Fibroblast of skin of left quadriceps (primary cell): ENCODE results near the gene HNRNPU.

Experiments used
- DNase-seq, 2 experiments: peaks; one replicate each; pipeline ENCODE4 v3.0.0-alpha.2; 2013; ENCODE audit warnings: low read depth in 2 of 2

HNRNPU gene

GRCh38 chr1:244864253-244865027, at the start of gene HNRNPU:
Gene HNRNPU (minus strand): TSS chr1:244864543. CDS start chr1:244864307, 236 bp downstream.
- peak; percentile 95 for DNase-seq

GRCh38 chr1:244913806-244914205, 49.5 kb upstream of the HNRNPU start:
- no peak for DNase-seq

- no peak for DNase-seq
These were observed 39.8 kb upstream of the HNRNPU start for GRCh38 chr1:244904119-244904518.

GRCh38 chr1:244901400-244902015, 37.2 kb upstream of the HNRNPU start:
- DNase-seq = no peak

DNA sequence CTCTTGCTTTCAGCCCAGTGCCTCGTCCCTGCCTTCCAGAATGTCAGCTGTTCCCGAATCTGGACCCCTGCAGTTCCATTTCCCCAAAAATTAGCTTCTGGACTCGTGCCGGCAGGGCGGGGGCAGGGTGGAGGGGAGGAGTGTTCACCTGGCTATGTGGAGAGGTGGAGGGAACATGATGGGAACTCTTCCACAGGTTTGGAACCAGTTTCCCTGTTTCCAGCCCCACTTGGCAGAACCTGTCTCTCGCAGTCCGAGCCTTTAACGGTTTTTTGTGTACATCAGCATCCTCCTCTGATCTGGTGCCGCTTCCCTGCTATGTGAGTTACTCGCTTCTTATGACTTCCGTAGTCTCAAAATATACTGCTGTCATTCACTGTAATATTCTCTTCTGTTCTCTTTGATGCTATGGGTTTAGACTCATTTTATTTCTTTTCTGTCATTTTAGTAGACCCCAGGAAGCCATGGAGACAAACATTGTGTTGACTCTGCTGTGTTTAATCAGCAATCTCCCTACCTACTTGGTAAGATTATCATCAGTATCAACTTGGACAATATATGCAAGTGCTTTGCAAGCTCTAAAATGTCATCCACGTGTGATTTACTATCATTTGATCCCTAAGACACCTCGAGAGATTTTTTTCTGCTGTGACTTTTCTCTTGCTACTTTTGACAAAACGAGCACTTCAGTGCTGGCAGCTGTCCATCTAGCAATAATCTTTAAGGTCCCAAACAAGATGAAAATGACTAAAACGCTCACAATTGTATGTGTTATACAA, 33.3 kb upstream of the HNRNPU start:
- no peak for DNase-seq

GRCh38 chr1:244896550-244896949, 32.2 kb upstream of the HNRNPU start:
- no peak for DNase-seq

DNA sequence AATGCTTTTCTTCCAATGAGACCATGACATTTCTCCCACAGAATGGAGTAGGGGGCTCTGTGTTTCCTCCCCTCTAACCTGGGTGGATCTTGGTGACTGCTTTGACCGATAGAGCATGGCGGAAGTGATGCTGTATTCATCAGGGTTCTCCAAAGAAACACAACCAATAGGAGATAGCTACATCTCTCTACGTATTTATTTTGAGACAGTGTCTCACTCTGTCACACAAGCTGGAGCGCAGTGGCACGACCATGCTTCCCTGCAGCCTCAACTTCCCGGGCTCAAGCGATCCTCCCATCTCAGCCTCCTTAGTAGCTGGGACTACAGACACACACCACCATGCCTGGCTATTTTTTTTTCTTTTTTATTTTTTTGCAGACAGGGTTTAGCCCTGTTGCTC, 29.5 kb upstream of the HNRNPU start:
- DNase-seq = no peak

DNA sequence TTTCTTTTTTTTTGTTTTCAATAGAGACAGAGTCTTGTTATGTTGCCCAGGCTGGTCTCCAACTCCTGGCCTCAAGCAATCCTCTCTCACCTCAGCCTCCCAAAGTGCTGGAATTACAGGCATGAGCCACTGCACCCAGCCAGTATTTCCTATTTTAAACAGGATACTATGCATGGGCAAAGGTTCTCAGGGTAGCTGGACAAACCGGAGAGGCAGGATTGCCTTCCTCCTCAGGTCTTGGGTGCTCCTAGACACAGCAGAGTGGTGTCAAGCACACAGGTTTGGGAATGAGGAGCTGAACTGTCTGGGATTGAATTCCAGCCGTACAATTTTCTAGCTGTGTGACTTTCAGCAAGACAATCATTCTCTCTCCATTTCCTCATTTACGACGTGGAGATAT, 22.9 kb upstream of the HNRNPU start:
- DNase-seq = no peak

GRCh38 chr1:244881552-244882280, 17.4 kb upstream of the HNRNPU start:
- no peak for DNase-seq

DNA sequence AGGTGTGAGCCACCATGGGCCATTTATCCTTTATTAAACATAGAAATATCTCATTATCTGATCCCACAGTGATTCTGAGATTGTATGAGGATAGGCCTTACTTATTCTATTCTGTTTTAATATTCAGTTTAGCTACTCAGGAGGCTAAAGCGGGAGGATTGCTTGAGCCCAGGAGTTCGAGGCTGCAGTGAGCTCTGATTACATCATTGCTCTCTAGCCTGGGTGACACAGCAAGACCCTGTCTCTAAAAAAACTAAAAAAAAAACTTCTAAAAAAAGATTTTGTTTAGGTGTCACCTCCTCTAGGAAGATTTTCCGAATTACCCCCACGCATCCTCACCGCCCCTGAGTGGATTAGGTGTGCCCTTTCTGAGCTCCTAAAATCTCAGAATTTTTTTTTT, 14.3 kb upstream of the HNRNPU start:
- no peak for DNase-seq

- no peak for DNase-seq
These were observed 12.0 kb upstream of the HNRNPU start for GRCh38 chr1:244876228-244876910.

DNA sequence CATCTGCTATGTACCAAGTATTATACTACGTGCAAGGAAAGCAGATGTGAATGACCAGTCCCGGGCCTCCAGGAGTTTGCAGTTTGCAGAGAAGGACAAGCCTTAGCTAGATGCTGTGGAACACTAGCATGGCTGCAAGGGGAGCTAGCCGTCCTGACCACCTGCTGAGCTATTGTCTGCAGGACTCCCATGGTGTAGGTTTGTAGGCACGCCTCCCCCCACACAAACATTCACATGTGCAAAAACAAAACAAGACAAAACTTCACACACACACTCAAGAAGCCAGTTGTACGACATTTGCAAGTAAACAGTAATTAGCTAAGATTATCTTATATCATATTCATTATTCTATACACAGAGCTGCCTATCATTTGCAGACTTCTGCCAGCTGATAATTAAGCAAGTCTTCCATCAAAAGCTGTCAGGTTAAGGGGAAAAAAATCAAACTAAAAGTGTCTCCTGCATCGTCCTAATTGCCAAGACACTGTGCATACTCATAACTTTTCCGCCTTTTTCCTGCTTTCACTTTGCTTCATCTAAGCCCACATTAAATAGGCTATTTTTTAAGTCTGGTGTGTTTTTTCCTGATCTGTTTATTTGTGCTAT, 10.7 kb upstream of the HNRNPU start:
- DNase-seq = no peak

DNA sequence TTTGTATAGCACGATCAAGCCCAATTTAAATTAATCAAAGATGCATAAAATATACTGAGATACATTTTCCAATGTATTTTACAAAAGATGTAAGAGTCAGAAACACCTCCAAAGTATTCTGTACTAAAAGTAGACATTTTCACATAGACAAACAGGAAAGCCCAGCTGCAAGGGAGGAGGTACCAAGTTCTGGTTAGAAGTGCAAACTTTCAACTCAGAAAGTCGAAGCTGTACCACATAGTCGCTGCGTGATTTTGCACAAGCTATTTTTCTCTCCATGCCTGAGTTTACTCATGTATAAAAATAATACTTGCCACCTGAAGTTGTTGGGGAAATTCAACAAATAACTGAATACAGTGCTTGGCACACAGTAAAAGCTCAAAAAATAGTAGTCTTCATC, 5.6 kb upstream of the HNRNPU start:
- DNase-seq = no peak

GRCh38 chr1:244869364-244869827, 5.1 kb upstream of the HNRNPU start:
- DNase-seq = no peak

DNA sequence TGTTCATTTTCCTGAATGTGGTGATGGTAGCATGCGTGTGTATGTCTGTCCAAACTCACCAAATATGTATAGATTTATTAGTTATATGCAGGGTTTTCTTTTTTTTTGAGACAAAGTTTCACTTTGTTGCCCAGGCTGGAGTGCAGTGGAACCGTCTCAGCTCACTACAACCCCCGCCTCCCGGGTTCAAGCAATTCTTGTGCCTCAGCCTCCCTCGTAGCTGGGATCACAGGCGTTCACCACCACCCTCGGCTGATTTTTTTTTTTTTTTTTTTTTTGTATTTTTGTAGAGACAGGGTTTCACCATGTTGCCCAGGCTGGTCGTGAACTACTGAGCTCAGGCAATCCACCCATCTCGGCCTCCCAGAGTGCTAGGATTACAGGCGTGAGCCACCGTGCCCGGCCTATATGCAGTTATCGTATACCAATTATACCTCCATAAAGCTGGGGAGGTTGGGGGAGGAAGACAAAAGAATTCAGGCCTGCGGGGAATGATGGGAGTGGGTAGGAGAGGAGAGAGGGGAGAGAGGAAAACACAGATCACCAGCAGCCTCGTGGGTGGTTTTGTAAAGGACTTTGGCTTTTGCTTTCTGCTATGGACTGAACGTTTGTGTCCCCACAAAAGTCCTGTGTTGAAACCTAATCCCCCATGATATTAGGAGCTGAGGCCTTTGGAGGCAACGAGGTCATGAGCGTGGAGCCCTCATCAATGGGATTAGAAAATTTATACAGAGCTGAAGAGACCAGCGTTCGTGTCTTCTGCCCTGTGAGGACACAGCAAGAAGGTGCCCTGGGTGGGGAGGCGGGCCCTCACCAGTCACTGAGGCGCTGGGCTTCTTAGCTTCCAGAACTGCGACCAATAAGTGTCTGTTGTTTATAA, 4.4 kb upstream of the HNRNPU start:
- no peak for DNase-seq

- no peak for DNase-seq
These were observed 2.0 kb upstream of the HNRNPU start for GRCh38 chr1:244866355-244866754.

GRCh38 chr1:244865820-244866219, 1.5 kb upstream of the HNRNPU start:
- DNase-seq = no peak

GRCh38 chr1:244865028-244865371, 657 bp upstream of the HNRNPU start:
- no peak for DNase-seq

DNA sequence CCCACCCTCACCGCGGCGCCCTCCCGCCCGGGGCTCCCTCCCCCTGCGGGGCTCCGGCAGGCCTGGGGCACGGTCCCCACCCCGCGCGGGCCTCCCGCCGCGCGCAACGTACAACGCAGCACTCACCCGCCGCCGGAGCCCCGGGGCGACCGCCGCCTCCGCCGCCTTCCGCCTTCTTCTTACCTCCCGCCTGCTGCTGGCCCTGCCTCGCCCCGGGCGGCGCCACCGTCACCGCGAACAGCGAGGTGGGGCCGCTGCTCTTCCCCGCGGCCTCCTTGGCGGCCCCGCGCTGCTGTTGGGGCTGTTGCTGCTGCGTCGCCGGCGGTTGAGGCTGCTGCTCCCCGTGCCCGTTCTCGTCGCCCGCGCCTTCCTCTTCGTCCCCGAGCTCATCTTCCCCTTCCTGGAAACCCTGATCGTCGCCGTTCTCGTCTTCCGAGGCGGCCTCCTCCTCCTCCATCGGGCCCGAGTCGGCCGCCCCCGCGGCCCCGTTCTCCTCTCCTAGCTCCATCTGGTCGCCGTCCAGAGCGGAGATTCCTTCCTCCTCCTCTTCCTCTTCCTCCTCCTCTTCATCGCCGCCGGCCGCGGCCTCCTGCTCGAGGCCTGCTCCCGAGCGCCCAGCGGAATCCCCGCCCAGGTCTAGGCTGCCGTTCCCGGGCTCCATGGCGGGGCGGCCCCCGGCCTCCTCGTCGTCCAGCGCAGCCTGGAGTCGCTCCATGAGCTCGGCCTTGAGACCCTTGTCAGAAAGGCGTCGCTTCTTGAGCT, 671 bp downstream of the HNRNPU start:
- DNase-seq = no peak
